ENCODE measurements around the gene CACUL1.

Gene CACUL1

DNA sequence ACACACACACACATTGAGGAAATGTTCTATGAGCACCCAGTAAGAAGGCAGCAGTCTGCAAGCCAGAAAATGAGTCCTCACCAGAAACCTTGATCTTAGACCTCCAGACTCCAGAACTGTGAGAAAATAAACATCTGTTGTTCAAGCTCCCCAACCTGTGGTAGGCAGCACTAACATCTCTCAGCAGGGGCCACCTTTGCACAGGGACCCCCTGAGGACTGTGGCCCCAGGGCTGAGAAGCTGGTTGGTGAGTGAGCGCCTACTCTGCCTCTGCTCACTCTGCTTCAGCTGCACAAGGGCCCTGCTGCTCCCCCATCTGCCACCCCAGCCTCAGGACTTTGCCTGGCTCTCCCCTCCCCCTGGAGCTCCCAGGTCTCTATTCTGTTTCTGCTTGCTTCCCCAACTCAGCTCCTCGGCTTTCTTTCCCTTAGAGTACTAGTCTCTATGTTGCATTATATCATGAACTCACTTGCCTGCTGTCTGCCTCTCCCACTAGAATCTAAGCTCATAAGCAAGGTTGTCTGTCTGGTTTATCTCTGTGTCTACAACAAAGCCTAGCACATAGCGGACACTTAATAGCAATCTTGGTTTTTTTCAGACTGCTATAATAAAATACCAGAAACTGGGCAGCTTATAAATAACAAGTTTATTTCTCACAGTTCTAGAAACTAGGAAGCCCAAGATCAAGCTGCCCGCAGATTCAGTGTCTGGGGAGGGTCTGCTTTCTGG, 118.9 kb downstream of the CACUL1 start:
- H3K36me3 ChIP-seq (replicated peaks) = no peaks in the 10 kb centered on the region
- in situ Hi-C loops (cut with HindIII; ENCODE audit: low pct_ligation_motif_present, low sequenced_read_pairs) = no loop called here
- no peak overlapping the region for H3K27ac ChIP-seq
- H3K27me3 ChIP-seq (replicated peaks) = no peaks in the 10 kb centered on the region
- no peak for DNase-seq
- no peak overlapping the region for H3K4me3 ChIP-seq (ENCODE audit: low read depth, low read length)
- TF ChIP-seq, protein P1, sequence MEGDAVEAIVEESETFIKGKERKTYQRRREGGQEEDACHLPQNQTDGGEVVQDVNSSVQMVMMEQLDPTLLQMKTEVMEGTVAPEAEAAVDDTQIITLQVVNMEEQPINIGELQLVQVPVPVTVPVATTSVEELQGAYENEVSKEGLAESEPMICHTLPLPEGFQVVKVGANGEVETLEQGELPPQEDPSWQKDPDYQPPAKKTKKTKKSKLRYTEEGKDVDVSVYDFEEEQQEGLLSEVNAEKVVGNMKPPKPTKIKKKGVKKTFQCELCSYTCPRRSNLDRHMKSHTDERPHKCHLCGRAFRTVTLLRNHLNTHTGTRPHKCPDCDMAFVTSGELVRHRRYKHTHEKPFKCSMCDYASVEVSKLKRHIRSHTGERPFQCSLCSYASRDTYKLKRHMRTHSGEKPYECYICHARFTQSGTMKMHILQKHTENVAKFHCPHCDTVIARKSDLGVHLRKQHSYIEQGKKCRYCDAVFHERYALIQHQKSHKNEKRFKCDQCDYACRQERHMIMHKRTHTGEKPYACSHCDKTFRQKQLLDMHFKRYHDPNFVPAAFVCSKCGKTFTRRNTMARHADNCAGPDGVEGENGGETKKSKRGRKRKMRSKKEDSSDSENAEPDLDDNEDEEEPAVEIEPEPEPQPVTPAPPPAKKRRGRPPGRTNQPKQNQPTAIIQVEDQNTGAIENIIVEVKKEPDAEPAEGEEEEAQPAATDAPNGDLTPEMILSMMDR (IDR thresholded peaks at IDR 0.05; ENCODE audit: low read depth, low read length, missing control alignments) = no peak

DNA sequence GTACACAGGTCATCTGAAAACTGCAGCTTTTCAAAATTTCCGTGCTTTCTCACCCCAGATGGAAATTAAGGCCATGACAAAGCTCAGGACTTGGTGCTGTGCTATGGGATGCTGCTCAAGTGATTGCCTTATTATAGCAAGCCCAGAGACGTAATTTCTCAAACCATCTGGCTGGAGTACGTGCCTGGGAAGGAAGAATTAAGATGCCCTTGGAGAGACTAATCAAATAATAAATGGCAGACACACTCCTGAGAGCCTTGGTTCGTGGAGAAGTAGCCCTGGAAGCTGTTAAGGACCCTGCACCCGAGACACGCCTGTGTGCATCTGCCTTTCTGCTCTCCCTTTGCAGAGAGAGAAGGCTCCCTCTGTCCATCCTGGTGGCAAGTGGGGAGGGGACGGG, 121.0 kb downstream of the CACUL1 start:
- in situ Hi-C loops (cut with HindIII; ENCODE audit: low pct_ligation_motif_present, low sequenced_read_pairs) = no loop called here
- DNase-seq = no peak
- no peak overlapping the region for H3K27ac ChIP-seq
- no peaks in the 10 kb centered on the region for H3K27me3 ChIP-seq (replicated peaks)
- TF ChIP-seq, protein P1 (IDR thresholded peaks at IDR 0.05; ENCODE audit: low read depth, low read length, missing control alignments) = no peak
- no peak overlapping the region for H3K4me3 ChIP-seq (ENCODE audit: low read depth, low read length)
- H3K36me3 ChIP-seq (replicated peaks) = no peaks in the 10 kb centered on the region

DNA sequence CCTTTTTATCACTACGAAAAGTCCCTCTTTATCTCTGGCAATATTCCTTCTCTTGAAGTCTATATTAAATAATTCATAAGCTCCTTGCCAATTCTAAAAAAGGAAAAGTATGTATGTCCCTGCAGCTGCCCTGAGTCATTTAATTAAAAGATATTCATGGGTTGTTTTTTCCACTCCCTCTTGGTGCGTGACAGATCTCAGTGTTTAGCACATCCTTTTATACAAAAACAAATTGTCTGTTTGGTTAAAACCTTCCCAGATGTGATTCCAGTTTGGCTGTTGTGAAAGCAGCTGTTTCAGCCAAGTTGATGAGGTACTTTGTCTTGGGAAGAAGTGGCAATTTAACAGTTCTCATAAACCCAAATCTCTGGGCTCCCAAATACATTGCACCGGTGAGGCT, 125.6 kb downstream of the CACUL1 start:
- DNase-seq = no peak
- in situ Hi-C loops (cut with HindIII; ENCODE audit: low pct_ligation_motif_present, low sequenced_read_pairs) = no loop called here
- H3K36me3 ChIP-seq (replicated peaks) = no peaks in the 10 kb centered on the region
- H3K27ac ChIP-seq = no peak overlapping the region
- TF ChIP-seq, protein P1 (IDR thresholded peaks at IDR 0.05; ENCODE audit: low read depth, low read length, missing control alignments) = no peak
- H3K27me3 ChIP-seq (replicated peaks) = no peaks in the 10 kb centered on the region
- H3K4me3 ChIP-seq (ENCODE audit: low read depth, low read length) = no peak overlapping the region

- no peaks in the 10 kb centered on the region for H3K36me3 ChIP-seq (replicated peaks)
- no peak overlapping the region for H3K27ac ChIP-seq
- no peak for DNase-seq
- TF ChIP-seq, protein P1 (IDR thresholded peaks at IDR 0.05; ENCODE audit: low read depth, low read length, missing control alignments) = no peak
- no peak overlapping the region for H3K4me3 ChIP-seq (ENCODE audit: low read depth, low read length)
- no peaks in the 10 kb centered on the region for H3K27me3 ChIP-seq (replicated peaks)
- in situ Hi-C loops (cut with HindIII; ENCODE audit: low pct_ligation_motif_present, low sequenced_read_pairs) = no loop called here
These were observed 126.4 kb downstream of the CACUL1 start for GRCh38 chr10:118628397-118628796.

DNA sequence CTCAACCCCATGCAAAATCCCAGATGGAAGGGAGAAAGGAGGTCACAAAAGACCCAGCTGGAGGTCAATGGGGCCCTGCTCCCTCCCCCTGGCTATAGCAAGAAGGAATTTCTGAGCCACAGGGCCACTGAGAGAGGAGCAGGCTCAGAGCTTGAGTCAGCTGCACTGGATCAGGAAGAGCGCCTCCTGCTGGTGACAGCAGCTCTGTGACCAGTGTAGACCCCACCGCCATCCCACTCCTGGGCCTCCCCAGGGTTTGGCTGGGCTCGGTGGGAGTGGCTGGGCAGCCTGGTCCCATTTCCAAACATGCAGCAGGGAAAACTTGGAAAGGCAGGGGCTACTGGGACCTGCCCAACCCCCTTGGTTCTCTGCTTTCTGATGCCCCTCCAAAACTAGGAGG, 127.8 kb downstream of the CACUL1 start:
- Histone ChIP-seq H3K4me3 (ENCODE audit: low read depth, low read length) (no peak overlapping the region), H3K27me3 (replicated peaks) (no peaks in the 10 kb centered on the region), H3K27ac (no peak overlapping the region), H3K36me3 (replicated peaks) (no peaks in the 10 kb centered on the region)
- DNase-seq = no peak
- TF ChIP-seq, protein P1 (IDR thresholded peaks at IDR 0.05; ENCODE audit: low read depth, low read length, missing control alignments) = peak; percentile 19
- in situ Hi-C loops (cut with HindIII; ENCODE audit: low pct_ligation_motif_present, low sequenced_read_pairs) = no loop called here
